Body of pancreas (tissue), 4 donors: ENCODE measurements around the gene SMOC2. TPM values are rescaled to one million over a fixed set of nuclear protein-coding genes. Genes with fewer than 3 reads are reported as not detected.
A peak's percentile ranks its signal among the peaks of the same experiment; 100 is the strongest.

ENCODE experiments used
- ATAC-seq: fragments of 150-250 bp; one replicate; pipeline ENCODE4 v1.9.1; 2016
- DNase-seq, 4 donors: peaks; one replicate each; pipeline ENCODE4 v3.0.0-alpha.2; 2019
- H3K27ac ChIP-seq, 4 donors: fragments of 200-600 bp; sonication (generic); 1 replicate in 3 of 4; 2 replicates in 1 of 4; pipeline versions ENCODE4 v1.5.1 to v1.6.1; 2016 to 2019; ENCODE audit warnings: mild to moderate bottlenecking in 1 of 4, mixed read lengths in 1 of 4, moderate library complexity in 1 of 4
- H3K27me3 ChIP-seq, 2 donors: fragments of 200-600 bp; sonication (generic); one replicate each; pipeline ENCODE4 v1.6.0; 2016; ENCODE audit warnings: mild to moderate bottlenecking in 1 of 2
- H3K36me3 ChIP-seq, 2 donors: fragments of 200-600 bp; sonication (generic); replicated peaks in 1 of 2; 2 replicates each; pipeline ENCODE4 v1.5.1; 2016; ENCODE audit warnings: low read depth in 2 of 2; ENCODE audit not compliant: insufficient read depth in 1 of 2
- H3K4me1 ChIP-seq: fragments of 200-600 bp; sonication (generic); one replicate; pipeline ENCODE4 v1.6.0; 2016
- H3K4me3 ChIP-seq, 2 donors: fragments of 200-600 bp; sonication (generic); 1 replicate in 1 of 2; 2 replicates in 1 of 2; pipeline ENCODE4 v1.5.1; 2016 to 2019
- H3K9me3 ChIP-seq, 3 donors: fragments of 200-600 bp; sonication (generic); 1 replicate in 2 of 3; 2 replicates in 1 of 3; pipeline ENCODE4 v1.5.1; 2016
- CTCF ChIP-seq, 7 experiments: fragments of 450-650 bp in 4 of 7; fragments of 200-600 bp in 3 of 7; sonication (generic) in 3 of 7; IDR thresholded peaks; one replicate each; pipeline ENCODE4 v1.5.1; 2016 to 2019; ENCODE audit warnings: antibody characterized with exemption in 7 of 7
- POLR2A ChIP-seq, 3 donors: fragments of 450-650 bp; IDR thresholded peaks; one replicate each; pipeline ENCODE4 v1.6.1; 2016; ENCODE audit warnings: antibody characterized with exemption in 3 of 3, mild to moderate bottlenecking in 2 of 3
- WGBS, 2 donors: methylation state at CpG; one replicate each; pipeline ENCODE4 v1.1.5; 2017; 5-methylcytosine and 5-hydroxymethylcytosine counted together
- intact Hi-C: fragments of 100-400 bp; cut with DNase I; formaldehyde crosslinking; loops from one replicate; pipeline ENCODE4 v1.15.1; 2023
- total RNA-seq, 2 donors: library from RNA; depleted of rRNA; stranded (reverse); fragments of >200 nt; gene quantifications; one replicate each; pipeline ENCODE4 v1.1.0, GENCODE V29; 2016

Gene SMOC2
- total RNA-seq, 2 donors from 2014 or later, result 22.7 to 31.4 TPM

- ATAC-seq (no peak), DNase-seq (no peak)
- no peak overlapping the region for H3K4me3 ChIP-seq
- H3K9me3 ChIP-seq, result no peaks in the 10 kb centered on the region
- H3K36me3 ChIP-seq, result no peaks in the 10 kb centered on the region
- 84 to 89% methylated on average over 3 of the region's 3 CpGs for WGBS, 2 donors
- no peak overlapping the region for H3K27ac ChIP-seq
- no peak for TF ChIP-seq CTCF (IDR thresholded peaks at IDR 0.05)
- no peak for TF ChIP-seq POLR2A (IDR thresholded peaks at IDR 0.05)
- intact Hi-C loops, result no loop called here
- peaks cover 30% of the 10 kb centered on the region for H3K4me1 ChIP-seq
- H3K27me3 ChIP-seq, result no peaks in the 10 kb centered on the region
Observed at GRCh38 chr6:168528474-168529095, 87.6 kb downstream of the SMOC2 start.

- no peak overlapping the region for H3K4me3 ChIP-seq
- no peaks in the 10 kb centered on the region for H3K9me3 ChIP-seq
- TF ChIP-seq POLR2A (IDR thresholded peaks at IDR 0.05) (no peak), CTCF (IDR thresholded peaks at IDR 0.05) (no peak)
- DNase-seq (no peak), ATAC-seq (no peak)
- no peaks in the 10 kb centered on the region for H3K27me3 ChIP-seq
- WGBS, 2 donors, result 87 to 97% methylated on average over 18 of the region's 18 CpGs
- no peaks in the 10 kb centered on the region for H3K36me3 ChIP-seq
- H3K4me1 ChIP-seq, result peaks cover 32% of the 10 kb centered on the region
- intact Hi-C loops, result no loop called here
- H3K27ac ChIP-seq, result no peak overlapping the region
Observed at GRCh38 chr6:168529214-168529613, 88.2 kb downstream of the SMOC2 start.

- 67 to 84% methylated on average over 12 of the region's 12 CpGs for WGBS, 2 donors
Observed at GRCh38 chr6:168530653-168531071, 89.7 kb downstream of the SMOC2 start.

GRCh38 chr6:168532070-168532469, 91.1 kb downstream of the SMOC2 start:
- no peak for DNase-seq
- ATAC-seq, result no peak
- Histone ChIP-seq H3K4me3 (no peak overlapping the region), H3K27me3 (no peaks in the 10 kb centered on the region), H3K9me3 (no peaks in the 10 kb centered on the region), H3K4me1 (peaks cover 18% of the 10 kb centered on the region), H3K27ac (no peak overlapping the region), H3K36me3 (no peaks in the 10 kb centered on the region)
- TF ChIP-seq CTCF (IDR thresholded peaks at IDR 0.05), result no peak
- no peak for TF ChIP-seq POLR2A (IDR thresholded peaks at IDR 0.05)
- WGBS, 2 donors, result 79 to 80% methylated on average over 5 of the region's 5 CpGs
- intact Hi-C loops, result no loop called here

More at GRCh38 chr6:168530653-168531071, 89.7 kb downstream of the SMOC2 start:
- Histone ChIP-seq H3K27ac (no peak overlapping the region), H3K36me3 (no peaks in the 10 kb centered on the region), H3K4me1 (peaks cover 32% of the 10 kb centered on the region), H3K9me3 (no peaks in the 10 kb centered on the region), H3K27me3 (no peaks in the 10 kb centered on the region), H3K4me3 (no peak overlapping the region)
- intact Hi-C loops, result no loop called here
- TF ChIP-seq POLR2A (IDR thresholded peaks at IDR 0.05) (no peak), CTCF (IDR thresholded peaks at IDR 0.05) (no peak)
- ATAC-seq (no peak), DNase-seq (no peak)

- H3K36me3 ChIP-seq, result no peaks in the 10 kb centered on the region
- 11 to 15% methylated on average over 4 of the region's 4 CpGs for WGBS, 2 donors
- TF ChIP-seq POLR2A (IDR thresholded peaks at IDR 0.05), result no peak
- TF ChIP-seq CTCF (IDR thresholded peaks at IDR 0.05), result no peak
- H3K27ac ChIP-seq, result peak overlapping the region in 1 of 4 donors; percentile 61
- DNase-seq (peak; percentile 47 to 75 (median 70)), ATAC-seq (peak; percentile 82)
- H3K4me3 ChIP-seq, result no peak overlapping the region
- no peaks in the 10 kb centered on the region for H3K9me3 ChIP-seq
- H3K4me1 ChIP-seq, result peaks cover 10% of the 10 kb centered on the region
- no peaks in the 10 kb centered on the region for H3K27me3 ChIP-seq
- intact Hi-C loops, result no loop called here
Observed at GRCh38 chr6:168533414-168533813, 92.4 kb downstream of the SMOC2 start.
